ENCODE data around the gene POLR1E.
"Not testable (repeated sequence)": the region's sequence is repeated elsewhere in the genome, so short reads cannot be mapped to it uniquely, and the experiment has no call there.

POLR1E gene

DNA sequence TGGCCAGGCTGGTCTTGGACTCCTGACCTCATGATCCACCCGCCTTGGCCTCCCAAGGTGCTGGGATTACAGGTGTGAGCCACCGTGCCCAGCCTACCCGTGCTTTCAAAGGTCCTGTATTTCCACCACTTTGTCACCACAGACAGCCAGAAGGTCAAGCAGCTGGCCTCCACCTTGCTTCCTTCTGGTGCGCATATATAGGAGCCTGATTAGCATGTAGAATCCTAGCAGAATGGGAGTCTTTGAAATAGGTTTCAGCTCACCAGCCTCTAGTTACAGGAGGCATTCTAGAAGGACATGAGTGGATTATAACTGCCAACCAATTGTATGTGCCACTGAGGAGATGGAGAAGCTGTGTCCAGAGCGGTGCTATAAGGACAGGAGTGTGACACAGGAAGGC lies 18.9 kb downstream of the POLR1E start:
- no peak for DNase-seq

DNA sequence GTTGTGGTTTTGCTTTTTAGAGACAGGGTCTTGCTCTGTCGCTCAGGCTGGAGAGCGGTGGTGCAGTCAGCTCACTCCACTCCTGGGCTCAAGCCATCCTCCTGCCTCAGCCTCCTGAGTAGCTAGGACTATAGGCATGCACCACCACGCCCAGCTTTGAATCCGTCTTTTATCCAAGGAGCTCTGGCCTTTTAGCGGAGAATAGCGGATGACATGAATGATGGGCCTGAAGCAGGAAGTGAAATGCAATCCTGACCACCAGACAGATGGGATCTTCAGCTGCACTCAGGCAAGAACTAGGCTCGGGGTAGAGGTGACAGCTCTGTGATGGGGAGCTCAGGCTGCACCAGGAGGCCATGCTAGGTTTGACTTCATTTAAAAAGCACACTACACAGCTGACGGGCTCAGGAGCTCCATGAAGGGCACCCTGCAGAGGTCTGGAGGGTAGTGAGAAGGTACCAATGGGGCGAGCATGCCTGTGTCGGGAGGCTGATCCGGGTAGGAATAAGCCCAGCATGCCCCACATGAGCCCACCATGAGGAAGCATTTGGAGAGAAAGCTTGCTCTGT lies 21.9 kb downstream of the POLR1E start:
- DNase-seq: no peak

DNA sequence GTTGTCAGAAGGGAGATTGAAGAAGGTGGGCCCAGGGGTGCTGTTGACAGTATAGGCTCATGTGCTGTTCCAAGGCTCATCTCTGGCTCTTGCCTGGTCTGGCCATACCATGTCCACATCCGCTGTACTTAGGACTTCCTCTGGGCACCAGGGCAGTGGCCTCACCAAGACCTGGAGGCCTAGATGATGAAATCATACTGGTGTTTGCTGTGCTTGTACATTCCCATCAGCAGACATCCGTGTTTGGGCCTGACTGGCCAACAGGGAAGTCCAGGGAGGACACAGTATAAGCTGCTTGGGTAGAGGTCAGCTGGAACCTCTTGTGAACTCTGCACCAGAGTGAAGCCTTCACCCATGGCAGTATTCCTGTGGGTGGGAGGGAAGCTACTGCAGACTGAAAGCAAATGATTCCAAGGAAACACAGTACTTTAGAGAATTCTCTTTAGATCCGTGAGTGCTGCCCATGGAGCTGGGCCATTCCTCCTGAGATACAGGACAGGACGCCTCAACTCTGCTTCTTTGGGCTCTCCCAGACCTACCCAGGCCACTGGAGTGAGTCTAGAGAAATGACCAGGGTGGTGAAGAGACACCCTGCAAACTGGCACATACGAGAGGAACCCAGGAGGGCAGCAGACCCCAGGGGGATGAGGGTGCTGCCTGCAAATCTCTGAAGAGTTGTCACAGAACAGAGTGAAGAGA lies 22.5 kb downstream of the POLR1E start:
- no peak for DNase-seq

DNA sequence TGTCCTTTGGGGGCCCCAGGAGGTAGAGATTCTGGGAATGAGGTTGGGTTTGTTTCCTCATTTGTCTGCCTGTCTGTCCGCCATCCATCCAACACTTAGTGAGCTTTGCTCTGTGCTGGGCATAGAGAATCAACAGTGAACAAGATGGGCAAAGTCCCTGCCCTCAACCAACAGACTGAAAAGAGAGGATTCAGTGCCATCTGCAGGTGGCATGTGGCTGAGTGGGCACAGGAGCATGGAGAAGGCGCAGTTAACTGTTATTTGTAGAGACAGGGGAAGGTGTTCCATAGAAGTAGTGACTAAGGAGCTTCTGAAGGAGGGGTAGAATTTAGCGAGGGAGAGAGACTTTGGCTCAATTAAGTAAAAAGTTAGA lies 23.1 kb downstream of the POLR1E start:
- DNase-seq: no peak

DNA sequence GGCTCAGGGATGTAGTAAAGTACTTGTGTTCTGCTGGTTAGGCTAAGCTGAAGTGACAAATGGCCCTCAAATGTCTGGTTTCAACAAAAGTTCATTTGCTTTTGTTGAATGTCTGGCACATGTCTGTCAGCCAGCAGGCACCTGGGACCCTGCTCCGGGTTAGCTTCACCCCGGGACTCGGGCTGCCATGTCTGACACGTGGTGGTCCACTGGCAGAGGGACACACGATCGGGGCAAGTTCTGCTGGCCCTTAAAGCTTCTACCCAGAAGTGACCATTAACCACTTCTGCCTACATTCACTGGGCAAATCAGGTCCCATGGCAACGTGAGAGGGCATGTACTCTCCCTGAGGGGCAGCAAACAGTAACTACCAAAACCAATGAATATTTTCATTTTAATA lies 23.8 kb downstream of the POLR1E start:
- DNase-seq: no peak

DNA sequence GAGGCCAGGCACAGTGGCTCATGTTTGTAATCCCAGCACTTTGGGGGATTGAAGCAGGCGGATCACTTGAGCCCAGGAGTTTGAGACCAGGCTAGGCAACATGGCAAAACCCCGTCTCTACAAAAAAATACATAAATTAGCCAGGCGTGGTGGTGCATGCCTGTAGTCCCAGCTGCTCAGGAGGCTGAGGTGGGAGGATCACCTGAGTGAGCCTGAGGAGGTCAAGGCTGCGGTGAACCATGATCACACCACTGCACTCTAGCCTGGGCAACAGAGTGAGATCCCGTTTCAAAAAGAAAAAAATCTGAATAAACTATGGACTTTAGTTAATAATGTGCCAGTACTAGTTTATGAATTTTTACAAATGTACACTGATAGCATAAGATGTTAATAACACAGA lies 24.3 kb downstream of the POLR1E start:
- DNase-seq: not testable (repeated sequence)

DNA sequence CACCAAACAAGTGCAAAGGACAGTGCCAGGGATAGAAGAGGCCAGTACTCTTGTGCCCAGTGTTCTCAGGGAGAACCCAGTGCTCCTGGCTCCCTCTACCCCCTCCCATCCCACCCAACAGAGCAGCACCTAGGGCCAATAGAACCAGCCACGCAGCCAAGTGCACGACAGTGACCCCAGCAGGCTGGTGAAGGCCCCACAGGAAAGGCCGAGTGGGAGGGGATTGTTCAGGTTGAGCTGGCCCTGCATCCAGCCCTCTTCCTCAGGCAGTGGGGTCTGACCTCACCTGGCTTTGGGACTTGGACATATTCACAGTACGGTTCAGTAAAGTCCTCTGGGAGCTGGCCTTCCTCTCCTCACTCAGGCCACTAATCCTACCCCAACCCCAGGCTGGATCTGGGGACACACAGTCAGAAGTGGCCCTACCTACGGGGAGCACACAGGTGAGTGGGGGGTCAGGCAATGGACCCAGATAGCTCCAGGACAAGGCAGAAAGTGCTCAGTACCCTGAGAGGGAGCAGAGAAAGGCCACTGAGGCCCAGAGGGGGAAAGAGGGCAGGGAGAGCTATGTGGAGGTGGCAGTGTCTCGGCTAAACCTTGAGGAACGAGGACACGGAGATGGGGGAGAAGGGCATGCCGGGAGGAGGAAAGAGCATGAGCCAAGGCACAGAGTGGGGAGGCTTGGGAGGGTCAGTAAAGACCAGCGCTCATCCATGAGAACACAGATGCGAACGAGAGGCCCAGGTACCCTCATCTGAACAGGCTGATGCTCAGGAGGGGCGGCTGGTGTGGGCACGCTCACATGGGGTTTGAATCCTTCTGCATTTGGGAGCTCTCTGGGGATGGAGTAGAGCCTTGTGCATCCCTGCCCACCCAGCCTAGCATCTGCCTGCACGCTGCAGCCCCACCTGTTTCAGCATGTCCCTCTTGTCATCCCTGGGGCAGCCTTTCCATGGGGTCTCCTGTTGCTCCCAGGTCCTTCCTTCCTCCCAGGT lies 25.6 kb downstream of the POLR1E start:
- DNase-seq: no peak

DNA sequence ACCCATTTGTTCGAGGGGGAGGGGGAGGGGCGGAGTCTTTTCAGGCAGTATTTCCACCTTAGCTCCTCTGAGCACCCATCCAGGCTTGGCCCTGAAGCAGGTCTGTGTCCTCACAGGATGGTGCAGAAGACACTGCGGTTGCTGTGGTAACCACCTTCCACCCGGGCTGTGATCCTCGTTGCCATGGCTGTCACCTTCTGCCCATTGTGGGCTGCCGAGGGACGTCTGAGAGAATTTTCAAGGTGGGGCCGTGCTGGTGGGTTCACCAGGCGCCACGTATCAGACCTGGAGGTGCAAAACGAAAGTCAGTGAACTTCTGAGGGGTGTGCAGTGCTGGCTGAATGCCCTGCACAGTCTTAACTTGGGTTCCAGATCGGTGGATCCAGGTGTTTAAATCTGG lies 26.7 kb downstream of the POLR1E start:
- no peak for DNase-seq

DNA sequence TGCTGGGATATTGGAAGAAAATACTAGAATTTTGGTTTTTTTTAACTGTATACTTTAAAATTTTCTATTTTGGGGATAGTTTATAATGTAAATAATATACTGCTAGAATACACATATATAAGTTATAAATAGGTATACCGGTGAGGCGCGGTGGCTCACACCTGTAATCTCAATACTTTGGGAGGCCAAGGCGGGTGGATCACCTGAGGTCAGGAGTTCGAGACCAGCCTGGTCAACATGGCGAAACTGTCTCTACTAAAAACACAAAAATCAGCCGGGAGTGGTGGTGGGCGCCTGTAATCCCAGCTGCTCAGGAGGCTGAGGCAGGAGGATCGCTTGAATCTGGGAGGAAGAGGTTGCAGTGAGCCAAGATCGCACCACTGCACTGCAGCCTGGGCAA lies 28.7 kb downstream of the POLR1E start:
- not testable (repeated sequence) for DNase-seq

DNA sequence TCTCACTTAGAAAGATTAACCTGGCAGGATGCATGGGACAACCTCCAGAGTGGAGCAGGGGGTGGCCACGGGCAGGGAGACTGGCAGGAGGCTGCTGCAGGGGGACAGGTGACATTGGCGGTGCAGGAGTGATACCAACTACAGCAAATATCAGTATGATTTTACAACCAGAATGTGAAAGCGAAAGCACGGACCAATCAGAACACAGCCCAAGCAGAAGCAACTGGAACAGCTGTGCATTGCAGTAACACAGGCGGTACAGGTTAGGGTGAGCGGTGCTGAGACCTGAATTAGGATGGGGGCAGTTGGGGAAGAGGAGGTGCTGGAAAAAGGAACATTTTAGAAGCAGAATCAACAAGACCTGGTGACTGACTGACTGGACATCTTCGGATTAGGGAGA lies 29.3 kb downstream of the POLR1E start:
- no peak for DNase-seq

DNA sequence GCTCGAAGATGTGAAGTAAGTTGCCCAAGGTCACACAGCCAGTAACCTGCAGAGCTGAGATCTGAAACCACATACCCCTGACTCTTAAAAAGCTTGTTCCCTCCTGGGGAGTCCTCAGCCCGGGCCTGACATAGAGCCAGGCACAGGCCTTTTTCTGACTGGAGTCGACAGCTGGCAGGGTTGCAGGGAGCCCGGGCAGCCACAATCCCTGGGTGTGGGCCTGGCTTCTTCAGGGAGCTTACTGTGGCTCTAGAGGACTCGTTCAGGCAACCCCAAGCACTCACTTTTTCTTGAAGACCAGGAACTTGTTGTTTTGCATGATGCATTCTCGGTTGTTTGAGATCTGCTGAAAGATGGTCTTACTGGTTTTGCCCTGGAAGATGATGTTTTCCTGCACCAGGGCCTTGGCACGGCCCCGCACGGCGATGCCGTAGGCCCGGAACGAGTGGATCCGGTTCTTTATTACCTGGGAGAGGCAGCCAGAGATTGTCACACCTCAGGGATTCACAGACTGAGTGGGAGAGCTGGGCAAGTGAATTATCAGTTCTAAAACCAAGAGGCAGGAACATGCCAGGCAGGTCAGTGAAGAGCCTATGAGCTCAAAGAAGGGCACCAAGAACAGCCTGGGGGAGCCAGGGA lies 30.0 kb downstream of the POLR1E start:
- DNase-seq: no peak

DNA sequence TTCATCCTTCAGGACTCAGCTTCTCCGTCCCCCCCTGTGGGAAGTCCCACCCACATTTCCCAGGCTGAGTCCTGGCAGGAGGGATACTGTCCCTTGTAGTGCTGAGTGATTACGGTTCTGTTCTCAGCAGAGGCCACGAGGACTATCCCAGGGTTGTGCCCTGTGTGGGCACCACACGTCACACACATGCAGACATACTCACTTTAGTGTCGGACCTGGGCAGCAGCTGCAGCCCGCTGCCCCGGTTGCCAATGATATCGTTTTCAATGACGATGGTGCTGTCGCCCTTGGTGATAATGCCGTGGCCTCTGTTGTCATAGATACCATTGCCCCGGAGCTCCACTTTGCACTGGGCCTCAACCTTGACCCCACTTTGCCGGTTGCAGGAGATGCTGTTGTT lies 32.2 kb downstream of the POLR1E start:
- DNase-seq: no peak

DNA sequence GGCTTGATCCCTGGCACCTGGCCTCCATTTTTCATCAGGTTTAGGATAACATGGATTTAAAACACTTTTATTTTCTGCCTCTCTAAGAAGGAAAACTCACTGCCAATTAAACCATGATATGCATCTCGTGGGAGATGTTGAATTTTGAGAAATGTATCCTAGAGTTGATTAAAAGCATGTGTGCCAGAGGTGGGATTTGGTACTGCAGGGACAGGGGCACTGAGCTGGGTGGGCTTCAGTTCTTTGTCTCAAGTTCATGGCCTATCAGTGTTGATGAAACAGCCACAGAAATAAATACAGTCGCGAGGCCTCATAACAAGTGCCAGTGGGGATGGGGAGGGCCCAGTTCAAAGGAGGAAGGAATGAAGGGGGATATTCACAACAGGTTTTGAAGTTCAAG lies 34.9 kb downstream of the POLR1E start:
- no peak for DNase-seq

DNA sequence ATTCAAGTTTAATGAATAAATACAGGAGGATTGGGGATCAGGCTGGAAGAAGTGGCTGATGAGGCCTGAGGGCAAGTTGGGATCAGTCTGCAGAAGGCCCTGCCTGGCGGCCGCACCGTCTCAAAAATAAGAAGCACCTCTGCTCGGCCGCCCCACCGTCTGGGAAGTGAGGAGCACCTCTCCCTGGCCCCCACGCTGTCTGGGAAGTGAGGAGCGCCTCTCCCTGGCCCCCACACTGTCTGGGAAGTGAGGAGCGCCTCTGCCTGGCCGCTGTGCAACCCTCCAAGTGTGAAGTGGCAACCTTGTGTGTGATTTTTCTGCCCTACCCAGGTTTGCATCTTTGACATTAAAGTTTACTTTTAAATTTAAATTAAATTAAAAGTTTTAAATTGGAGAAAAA lies 35.4 kb downstream of the POLR1E start:
- no peak for DNase-seq

DNA sequence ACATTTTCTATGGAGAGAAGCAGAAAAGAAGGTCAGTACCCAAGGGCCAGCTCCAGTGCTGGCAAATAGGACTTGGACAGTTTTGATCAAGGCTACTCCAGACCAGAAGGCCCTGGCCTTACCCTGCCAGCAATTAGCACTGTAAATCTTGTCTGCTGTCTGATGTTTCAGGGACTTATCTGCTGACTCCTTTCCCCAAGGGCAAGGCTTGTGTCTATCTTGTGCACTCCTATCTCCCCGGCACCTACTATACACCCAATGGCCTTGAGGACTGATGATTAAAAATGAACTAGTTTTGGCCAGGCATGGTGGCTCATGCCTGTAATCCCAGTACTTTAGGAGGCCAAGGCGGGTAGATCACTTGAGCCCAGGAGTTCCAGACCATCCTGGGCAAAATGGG lies 37.2 kb downstream of the POLR1E start:
- no peak for DNase-seq

DNA sequence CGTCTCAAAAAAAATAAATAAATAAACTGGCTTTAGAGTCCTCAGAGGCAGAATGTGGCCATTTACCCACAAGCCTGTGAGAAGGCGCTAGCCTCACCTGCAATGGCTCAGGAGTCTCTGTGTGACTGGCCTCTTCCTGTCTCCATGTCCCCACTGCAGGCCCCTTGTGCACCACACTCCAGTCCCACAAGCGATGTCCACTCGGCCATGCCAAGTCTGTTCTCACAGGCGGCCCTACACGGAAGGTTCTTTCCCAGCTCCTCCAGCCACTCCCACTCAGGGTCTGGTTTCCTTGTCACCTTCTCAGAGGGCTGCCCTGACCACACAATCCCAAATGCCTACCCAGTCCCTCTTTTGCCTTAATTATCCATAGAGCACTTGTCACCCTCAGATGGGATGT lies 38.2 kb downstream of the POLR1E start:
- no peak for DNase-seq

DNA sequence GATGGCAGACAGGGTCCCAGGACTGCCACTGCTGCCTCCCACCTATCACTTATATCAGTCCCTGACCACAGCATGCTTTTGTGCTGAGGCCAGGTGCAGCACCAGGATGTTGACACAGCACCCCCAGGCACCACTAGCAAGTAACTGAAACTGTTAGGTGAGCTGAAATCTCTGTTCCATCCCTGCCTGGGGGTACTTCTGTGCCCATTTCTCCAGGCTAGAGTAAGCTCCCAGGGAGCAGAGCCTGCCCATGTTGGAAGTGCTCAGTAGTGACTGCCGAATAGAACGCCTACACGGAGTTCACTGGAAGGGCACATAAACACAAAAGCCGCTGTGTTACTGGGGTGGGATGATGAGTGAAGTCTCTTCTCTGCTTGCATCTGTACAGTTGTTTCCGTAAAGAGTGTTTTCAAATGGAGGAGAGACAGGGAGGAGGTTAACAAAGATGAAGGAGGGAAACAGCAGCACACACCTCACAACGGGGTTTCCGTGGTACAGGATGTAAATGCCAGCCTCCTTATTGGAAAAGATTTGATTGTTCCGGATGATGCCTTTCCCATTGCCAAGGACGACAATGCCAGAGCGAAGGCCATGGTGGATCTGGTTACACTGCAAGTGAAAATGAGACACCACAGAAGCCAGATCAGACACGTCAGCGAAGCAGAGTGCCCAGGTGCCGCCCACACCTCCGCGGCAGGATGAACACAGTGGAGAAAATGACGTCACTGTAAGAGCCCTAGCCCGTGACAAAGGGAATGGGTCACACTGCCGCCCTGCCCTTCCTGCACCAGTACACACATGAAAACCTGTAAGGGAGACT lies 43.1 kb downstream of the POLR1E start:
- DNase-seq: no peak

DNA sequence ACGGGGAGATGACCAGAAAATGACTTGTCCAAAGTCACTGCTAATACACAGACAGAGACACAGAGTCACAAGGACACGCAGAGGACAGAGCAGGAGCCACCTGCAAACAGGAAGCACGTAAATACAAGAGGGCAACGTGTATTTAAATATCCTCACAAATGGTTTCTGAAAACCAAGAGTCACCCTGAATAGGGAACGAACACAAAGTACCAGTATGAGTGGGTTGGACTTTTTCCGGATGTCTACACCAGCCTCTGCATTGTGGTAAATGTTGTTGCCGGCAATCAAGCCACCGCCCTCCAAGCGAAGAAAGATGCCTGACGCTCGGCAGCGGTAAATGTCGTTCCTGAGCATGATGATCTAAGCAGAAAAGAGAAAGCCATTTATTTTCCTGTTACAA lies 46.0 kb downstream of the POLR1E start:
- DNase-seq: no peak

DNA sequence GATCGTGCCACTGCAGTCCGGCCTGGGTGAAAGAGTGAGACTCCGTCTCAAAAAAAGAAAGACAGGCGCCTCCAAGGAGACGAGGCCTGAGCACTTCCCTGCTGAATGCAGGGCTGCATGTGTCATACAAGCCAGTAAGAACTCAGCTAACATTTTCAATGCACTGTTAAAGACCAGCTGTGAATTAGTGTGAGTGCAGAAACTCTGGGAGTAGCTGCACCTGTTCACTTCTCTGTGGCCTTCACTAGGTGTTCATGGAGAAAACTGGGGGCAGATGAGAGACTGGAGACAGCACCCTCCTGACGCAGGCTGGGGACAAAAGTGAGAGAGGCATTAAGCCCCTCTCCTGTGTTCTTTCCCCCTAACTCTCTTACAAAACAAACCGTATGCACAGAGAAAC lies 48.7 kb downstream of the POLR1E start:
- DNase-seq: no peak

DNA sequence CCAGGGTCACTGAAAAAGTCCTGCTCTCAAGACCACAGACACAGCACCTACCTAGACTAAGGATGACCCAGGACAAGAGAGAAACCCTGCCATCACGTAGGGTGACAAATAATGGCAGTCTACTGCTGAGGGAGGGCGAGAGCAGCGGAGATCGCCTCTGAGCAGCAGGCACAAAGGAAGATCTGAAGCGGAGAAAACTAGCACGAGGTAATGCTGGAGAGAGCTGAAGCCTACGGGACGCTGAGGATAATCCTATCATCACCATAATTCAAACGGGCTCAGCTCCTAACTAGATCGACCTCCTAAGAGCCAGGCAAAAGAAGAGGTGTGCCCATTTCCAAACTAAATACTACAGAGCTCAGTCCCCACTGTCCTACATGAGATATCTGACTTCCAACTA lies 49.2 kb downstream of the POLR1E start:
- peak; percentile 58 for DNase-seq

DNA sequence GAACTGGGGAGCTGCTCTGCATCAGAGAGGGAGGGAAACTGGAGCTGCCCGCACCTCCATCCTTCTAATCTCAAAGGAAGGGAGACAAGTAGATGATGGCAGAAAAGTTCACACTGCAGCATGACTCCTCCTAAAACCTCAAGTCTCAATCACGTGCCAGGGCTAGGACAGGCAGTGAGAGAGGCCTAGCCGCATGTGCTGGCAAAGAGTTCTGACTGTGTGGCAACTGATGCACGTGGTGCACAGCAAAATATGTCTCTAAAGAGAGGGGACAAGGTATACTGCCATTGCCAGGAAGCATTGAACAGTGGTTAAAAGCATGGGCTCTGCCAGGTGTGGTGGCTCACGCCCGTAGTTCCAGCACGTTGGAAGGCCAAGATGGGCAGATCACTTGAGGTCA lies 52.4 kb downstream of the POLR1E start:
- no peak for DNase-seq

DNA sequence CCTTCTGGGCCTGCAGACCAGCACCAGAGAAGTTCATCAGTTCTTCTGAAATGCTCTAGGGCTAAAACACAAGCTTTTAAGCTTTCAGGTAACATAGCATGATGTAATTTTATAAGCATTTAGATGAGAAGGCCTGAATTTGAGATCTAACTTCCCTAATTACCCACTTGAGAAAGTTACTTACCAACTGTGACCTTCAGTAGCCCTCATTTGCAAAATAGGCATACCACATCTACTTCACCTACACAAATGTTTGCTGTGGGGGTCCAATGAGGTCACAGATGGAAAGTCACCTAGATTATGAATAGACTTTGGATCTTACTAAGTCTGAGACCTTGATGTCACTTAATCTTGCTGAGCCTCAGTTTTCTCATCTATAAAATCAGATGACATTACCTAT lies 53.9 kb downstream of the POLR1E start:
- DNase-seq: no peak

DNA sequence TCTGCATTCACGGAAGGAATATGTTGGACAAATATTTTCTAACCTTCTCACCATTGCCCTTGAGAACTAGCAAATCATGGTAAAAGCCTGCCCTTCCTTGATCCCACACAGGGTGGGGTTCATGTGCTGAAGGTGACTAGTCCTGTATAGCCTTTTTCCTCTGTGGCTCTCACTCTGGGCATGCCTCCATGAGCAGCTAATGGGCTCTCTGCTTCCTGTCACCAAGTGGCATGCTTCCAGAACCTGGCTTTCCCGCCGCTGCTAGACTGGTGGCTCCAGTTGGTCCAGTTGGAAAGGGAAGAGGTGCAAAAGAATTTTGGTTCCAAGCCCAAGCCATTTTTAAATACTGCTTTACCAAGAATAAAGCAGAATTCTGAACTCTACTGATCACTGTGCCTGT lies 54.9 kb downstream of the POLR1E start:
- DNase-seq: no peak

Measured in retina (tissue), 1 donor.